Measurements from ENCODE around the gene RNF103.
"Not testable (repeated sequence)": the region's sequence is repeated elsewhere in the genome, so short reads cannot be mapped to it uniquely, and the experiment has no call there.

The RNF103 gene, protein sequence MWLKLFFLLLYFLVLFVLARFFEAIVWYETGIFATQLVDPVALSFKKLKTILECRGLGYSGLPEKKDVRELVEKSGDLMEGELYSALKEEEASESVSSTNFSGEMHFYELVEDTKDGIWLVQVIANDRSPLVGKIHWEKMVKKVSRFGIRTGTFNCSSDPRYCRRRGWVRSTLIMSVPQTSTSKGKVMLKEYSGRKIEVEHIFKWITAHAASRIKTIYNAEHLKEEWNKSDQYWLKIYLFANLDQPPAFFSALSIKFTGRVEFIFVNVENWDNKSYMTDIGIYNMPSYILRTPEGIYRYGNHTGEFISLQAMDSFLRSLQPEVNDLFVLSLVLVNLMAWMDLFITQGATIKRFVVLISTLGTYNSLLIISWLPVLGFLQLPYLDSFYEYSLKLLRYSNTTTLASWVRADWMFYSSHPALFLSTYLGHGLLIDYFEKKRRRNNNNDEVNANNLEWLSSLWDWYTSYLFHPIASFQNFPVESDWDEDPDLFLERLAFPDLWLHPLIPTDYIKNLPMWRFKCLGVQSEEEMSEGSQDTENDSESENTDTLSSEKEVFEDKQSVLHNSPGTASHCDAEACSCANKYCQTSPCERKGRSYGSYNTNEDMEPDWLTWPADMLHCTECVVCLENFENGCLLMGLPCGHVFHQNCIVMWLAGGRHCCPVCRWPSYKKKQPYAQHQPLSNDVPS

DNA sequence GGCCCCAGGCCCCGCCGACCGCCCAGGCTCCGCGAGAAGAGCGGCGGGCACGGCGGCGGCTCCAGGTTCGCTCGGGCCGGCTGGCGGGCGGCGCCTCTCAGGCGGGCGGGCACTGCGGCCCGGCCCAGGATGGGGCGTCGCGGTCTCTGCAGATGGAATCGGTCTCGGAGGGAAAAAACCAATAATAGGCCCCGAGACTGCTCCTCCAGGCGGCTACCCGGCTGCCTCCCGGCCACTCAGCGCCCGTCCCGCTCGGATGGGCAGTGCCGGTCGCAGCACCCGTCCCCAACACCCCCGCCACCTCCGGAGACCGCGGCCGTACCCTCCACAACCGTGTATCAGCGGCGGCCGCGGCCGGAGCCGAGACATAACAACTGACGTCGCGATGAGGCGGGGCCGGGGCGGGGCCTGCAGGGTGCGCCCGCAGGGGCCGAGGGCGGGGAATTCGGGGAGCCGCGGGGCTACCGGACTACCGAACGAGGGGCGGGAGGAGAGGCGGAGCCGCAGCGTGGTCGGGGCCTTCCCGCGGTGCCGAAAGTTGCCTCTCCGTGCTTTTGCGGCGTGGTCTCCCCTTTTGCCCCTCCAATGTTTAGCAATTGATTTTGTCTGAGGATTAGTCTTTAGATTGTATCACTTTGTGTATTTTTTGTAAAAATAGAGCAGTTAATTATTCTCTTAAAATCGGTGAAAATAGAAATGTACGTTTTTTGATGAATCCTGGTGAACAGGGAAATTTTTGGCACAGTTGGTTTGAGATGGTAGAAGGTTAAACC lies at the start of gene RNF103:
Gene RNF103 (minus strand): TSS at position 372 of the 773 bp plus-strand sequence. CDS start 979 bp downstream, outside the sequence.
- peak; percentile 86 for DNase-seq

DNA sequence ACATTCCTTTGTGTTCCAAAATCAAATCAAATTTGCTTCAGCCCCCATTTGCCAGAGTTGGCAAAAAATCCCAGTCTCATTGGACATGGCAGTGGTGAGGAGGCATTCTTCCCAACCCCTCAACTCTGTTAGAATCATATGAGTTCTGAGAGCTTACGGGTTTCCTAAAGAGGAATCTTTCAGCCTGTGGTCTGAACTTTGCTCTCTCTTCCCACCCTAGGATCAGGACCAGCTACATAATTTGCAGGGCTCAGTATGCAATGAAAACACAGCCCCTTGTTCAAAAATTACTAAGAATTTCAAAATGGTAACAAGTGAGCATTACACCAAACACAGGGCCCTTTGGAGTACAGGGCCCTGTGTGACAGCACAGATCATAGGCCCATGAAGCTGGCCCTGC lies 49.3 kb upstream of the RNF103 start:
- DNase-seq = no peak

- no peak for DNase-seq
Observed at GRCh38 chr2:86672027-86672545, 48.4 kb upstream of the RNF103 start.

DNA sequence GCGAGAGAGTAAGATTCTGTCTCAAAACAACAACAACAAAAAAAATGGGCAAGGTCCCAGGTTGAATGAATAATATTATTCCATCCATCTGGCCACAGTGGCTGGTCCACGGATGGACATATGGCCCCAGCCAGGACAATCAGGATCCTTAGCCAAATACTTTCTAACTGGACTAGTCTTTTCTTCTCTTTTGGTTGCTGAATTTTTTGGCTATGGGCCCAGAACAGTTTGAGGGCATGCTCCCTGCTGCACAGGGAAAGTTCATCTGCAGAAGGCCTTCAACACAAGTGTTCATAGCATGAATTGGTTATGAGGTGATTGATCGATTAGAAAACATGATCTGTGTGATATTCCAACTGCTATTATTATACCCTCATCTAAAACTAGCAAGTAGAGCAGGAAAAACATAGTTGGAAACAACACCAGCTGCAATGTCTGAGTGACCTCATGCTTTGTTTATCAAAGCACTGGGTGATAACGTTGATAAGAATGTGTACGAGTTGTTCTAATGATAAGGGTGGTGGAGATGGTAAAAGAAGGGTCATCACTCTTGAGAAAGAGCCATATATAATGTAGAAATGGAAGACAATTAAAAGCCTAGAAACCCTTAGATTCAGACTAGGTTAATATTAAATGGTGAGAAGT lies 47.8 kb upstream of the RNF103 start:
- no peak for DNase-seq

- not testable (repeated sequence) for DNase-seq
Observed at GRCh38 chr2:86669323-86669722, 45.7 kb upstream of the RNF103 start.

DNA sequence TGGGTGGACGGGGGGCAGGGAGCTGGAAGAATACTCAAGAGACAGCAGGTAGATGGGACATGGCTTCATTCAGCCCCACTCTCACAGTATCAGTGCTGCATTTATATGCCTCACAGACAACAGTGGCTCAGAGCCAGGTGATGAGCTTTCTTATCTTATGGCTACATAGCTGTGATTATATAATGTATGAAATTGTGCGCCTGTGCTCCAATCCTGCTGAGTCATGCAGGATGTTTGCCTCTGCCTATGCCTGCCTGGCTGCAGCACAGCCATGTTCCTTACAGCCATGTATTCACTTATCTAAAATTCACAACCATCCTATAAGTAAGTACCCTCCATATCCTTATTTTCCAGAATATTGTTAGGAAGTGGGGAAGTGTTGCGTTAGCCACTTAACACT lies 37.7 kb upstream of the RNF103 start:
- no peak for DNase-seq

DNA sequence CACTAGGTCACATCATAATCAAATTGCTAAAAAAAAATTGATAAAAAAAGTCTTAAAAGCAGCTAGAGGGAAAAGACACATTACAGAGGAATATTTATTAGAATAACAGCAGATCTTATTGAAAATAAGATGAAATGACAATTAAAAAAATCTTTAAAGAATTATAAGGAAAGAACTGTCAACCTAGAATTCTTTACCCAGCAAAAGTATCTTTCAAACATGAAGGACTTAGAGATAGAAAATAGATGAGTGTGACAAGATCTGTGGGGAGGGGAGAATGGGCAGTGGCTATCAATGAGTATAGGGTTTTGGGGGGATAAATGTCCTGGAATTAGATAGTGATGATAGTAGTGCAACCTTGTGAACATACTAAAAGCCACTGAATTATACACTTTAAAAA lies 26.5 kb upstream of the RNF103 start:
- DNase-seq = no peak

GRCh38 chr2:86649119-86649947 lies 25.7 kb upstream of the RNF103 start:
- DNase-seq = no peak

DNA sequence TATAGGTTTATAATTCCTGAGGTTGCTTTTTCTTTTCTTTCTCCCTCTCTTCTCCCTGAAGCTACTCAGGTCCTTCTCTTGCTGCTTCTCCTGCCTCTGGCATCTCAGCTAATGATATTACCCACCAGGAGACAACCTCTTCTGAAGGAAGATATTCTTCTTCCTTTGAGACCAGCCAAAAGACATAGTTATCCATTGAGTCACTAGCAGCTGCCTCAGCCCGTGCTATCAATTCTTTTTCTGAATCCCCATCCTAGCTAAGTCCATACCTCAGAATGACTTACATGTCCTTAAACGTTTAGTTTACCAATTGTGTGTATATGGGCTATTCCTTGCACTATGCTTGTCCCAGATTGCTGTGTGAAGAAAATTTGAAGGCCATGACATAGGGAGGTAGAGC lies 25.0 kb upstream of the RNF103 start:
- DNase-seq = no peak

DNA sequence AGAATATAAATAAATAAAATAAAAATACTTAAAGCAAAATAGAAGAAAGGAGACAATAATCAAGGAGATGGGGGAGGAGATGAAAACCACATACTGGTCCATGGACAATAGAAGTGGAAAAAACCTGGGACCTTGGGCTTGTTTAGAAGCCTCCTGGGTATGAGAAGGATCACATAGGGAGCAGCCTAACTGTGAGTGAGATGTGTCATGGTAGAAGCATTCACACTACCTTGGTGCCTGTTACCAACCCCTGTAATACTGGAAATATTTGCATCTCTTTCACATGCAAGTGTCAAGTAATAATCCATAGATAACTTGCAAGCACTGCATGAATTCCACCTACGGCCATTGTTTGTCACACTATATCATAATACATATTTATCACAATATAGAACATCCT lies 23.2 kb upstream of the RNF103 start:
- no peak for DNase-seq

GRCh38 chr2:86646329-86646728 lies 22.7 kb upstream of the RNF103 start:
- DNase-seq = no peak

- no peak for DNase-seq
Observed at GRCh38 chr2:86645752-86646151, 22.1 kb upstream of the RNF103 start.

DNA sequence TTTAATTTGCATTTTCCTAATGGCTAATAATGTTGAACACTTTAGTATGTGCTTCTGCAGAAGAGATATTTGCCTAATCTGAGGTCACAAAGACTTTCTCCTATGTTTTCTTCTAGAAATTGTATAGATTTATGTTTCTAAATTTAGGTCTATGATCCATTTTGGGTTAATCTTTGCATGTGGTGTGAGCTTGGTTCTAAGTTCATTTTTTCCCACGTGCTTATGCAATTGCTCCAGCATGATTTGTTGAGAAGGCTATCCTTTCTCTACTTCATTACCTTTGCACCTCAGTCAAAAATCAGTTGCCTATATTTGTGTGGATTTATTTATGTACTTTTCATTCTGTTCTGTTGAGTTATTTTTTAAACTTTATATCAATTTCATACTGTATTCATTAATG lies 15.0 kb upstream of the RNF103 start:
- no peak for DNase-seq

DNA sequence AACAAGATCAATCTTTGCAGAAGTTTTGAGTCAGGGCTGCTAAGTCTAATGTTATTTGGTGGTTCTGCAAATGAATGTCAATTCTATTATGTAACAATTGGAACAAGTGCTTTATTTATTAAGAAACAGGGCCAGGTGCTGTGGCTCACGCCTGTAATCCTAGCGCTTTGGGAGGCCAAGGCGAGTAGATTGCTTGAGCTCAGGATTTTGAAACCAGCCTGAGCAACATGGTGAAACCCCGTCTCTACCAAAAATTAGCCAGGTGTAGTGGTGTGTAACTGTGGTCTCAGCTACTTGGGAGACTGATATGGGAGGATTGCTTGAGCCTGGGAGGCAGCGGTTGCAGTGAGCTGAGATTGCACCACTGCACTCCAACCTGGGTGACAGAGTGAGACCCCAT lies 13.2 kb upstream of the RNF103 start:
- DNase-seq = no peak

DNA sequence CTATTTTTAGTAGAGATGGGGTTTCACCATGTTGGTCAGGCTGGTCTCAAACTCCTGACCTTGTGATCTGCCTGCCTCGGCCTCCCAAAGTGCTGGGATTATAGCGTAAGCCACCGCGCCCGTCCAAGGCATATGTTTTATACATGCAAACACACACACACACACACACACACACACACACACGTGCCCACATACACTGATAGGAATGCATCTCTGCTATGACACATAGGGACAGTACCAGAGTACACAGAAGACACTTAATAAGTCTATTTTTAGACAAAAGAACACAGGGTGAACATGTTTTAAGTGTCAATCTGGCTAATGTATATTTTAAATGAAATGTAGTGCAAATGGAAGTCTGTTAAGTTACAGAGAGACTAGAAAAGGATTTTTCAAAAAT lies 10.7 kb upstream of the RNF103 start:
- DNase-seq = no peak

GRCh38 chr2:86633155-86633651 lies 9.5 kb upstream of the RNF103 start:
- DNase-seq = no peak

DNA sequence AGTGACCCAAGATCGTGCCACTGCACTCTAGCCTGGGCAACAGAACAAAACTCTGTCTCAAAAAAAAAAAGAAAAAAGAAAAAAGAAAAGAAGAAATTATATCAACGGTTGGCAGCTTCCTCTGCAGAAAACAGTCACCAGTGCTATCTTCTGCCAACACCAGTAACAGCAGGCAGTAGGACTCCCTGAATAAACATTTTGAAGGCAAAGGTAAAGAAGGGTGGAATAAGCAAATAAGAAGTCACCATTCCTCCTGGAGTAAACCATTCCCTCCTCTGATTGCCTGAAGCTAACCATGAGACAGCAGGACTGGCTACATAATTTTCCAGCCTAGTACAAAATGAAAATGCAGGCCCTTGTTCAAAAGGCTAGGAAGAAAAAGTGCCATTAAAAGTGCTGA lies 9.0 kb upstream of the RNF103 start:
- DNase-seq = no peak

DNA sequence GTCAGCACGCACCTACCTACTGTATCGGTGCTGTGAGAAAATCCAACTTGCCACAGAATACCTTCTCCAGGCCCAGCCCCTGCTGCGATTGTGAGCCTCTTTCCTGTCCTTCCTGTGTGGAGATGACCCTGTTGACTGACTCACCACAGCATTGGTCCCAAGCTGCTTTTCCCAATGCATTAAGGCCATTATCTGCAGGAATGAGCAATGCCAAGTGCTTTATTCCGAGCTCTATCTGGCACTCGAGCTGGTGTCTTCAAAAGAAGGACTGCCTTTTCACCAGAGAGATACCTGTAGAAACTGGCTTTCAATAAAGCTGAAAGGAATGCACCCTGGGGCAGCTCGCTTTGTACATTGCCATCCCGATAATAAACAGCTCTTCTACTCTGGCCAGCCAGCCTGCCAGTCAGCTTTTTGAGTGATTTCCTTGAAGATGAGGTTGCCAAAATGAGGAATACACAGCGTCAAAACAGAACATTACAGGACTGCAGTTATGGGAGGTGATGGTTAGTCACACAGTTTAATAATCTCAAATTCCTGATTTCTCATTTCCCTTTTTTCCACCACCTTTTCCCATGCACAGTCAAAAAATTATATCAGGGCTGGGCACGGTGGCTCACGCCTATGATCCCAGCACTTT lies 8.3 kb upstream of the RNF103 start:
- DNase-seq = no peak

DNA sequence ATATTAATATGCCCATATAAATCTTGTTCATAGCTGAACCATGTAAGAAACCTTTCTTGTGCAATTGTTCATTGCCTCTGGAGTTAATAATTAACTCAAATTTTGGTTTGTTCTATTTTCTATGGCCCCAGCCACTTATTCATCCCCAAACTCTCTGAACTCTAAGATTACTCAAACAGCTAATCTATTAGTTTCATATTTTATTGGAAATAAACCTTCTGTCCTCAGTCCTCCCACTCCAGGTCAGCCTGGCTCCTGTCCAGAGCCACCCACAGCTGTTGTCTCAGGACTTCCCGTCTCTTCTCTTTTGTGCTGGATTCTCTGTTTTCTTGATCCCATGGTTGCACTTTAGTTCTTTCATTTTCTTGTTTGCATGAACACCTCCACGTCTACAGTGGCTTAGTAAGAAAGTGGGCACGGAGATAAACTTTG lies 4.4 kb upstream of the RNF103 start:
- DNase-seq = no peak

DNA sequence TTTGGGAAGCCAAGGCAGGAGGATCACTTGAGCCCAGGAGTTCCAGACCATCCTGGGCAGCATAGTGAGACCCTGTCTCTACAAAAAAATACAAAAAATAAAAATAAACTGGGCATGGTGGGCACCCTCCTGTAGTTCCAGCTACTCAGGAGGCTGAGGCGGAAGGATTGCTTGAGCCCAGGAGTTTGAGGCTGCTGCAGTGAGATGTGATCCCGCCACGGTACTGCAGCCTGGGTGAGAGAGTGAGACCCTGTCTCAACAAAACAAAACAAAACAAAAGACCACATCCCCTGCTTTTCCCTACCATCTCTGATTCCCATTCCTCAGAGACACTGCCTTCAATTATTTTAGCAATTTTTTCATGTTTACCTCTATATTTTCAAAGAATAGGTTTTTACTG lies 3.9 kb upstream of the RNF103 start:
- no peak for DNase-seq

GRCh38 chr2:86625096-86625495 lies 1.4 kb upstream of the RNF103 start:
- no peak for DNase-seq

DNA sequence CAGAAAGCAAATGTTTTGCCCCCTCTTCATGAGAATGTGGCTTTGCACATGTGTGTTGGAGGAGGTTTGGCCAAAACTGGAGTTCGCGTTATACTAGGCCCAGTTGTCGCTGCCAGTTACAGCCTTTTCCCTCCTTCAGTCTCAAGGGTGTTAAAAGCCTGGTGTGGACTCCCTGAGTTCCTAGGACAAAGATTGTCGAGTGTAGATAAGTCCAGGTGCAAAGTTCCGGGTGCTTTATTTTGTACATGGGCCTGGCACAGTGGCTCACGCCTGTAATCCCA lies 542 bp upstream of the RNF103 start:
- DNase-seq = no peak
